HepG2 (cell line): ENCODE data around the gene IPCEF1. TPM values are rescaled to one million over a fixed set of nuclear protein-coding genes. Genes with fewer than 3 reads are reported as not detected.

Source experiments
- ATAC-seq: fragments of 200-7000 bp; cut with Tn5 transposase; 3 replicates; pipeline ENCODE4 v1.9.1; 2020; ENCODE audit warnings: mild to moderate bottlenecking, moderate library complexity
- BruUV-seq: library from RNA; stranded (reverse); fragments of 400-500 nt; replicated peaks from 2 replicates; lab custom pipeline; 2021; lab: Mats Ljungman, UMichigan
- CTCF ChIA-PET: fragments of 300-600 bp; formaldehyde crosslinking; extraction: SDS; loops from one replicate; lab custom pipeline; 2021; ENCODE audit warnings: low total read pairs, inconsistent platforms, low intra/inter-chr PET ratio; lab: Yijun Ruan, JAX
- POLR2A ChIA-PET: fragments of 350-600 bp; sonication (Branson Sonifier 250); formaldehyde crosslinking; loops from one replicate; lab custom pipeline; 2020; ENCODE audit warnings: antibody characterized with exemption, inconsistent platforms; lab: Yijun Ruan, JAX
- DNase-seq: peaks from one replicate; pipeline ENCODE4 v3.0.0-alpha.2; 2015; ENCODE audit warnings: low spot score
- FAIRE-seq: peaks from 3 replicates; lab custom pipeline; 2011; peaks lifted over from hg19 to GRCh38; lab: Jason Lieb, UNC
- H2AFZ ChIP-seq: one replicate; pipeline ENCODE4 v1.6.1; 2011; ENCODE audit warnings: low read length, inconsistent platforms
- H3K27ac ChIP-seq: fragments of 300-600 bp; 3 replicates; pipeline ENCODE4 v1.8.0; 2011; ENCODE audit warnings: mixed run types, mild to moderate bottlenecking, mixed read lengths, low read length, inconsistent platforms; ENCODE audit not compliant: insufficient read depth; ENCODE audit errors: extremely low read length
- H3K27me3 ChIP-seq, 2 experiments: fragments of 200-600 bp in 1 of 2; 2 replicates in 1 of 2; 3 replicates in 1 of 2; pipeline versions ENCODE4 v1.6.0 to v1.8.0; 2011; ENCODE audit warnings: low read length in 2 of 2, mild to moderate bottlenecking in 2 of 2, moderate library complexity in 2 of 2, inconsistent platforms in 1 of 2; ENCODE audit not compliant: insufficient read depth in 2 of 2, control insufficient read depth in 1 of 2
- H3K36me3 ChIP-seq, 2 experiments: fragments of 200-600 bp in 1 of 2; replicated peaks in 1 of 2; 2 replicates in 1 of 2; 3 replicates in 1 of 2; pipeline versions ENCODE4 v1.5.1 to v1.8.0; 2011; ENCODE audit warnings: low read length in 2 of 2, inconsistent platforms in 1 of 2; ENCODE audit not compliant: insufficient read depth in 2 of 2, control insufficient read depth in 1 of 2
- H3K4me1 ChIP-seq: 2 replicates; pipeline ENCODE4 v1.5.1; 2012; ENCODE audit warnings: low read length, inconsistent platforms; ENCODE audit not compliant: insufficient read depth
- H3K4me2 ChIP-seq: 2 replicates; pipeline ENCODE4 v1.6.0; 2011; ENCODE audit warnings: low read depth, low read length, inconsistent platforms
- H3K4me3 ChIP-seq, 3 experiments: fragments of 200-600 bp in 1 of 3; sonication (generic), shearing (Covaris generic) in 1 of 3; replicated peaks in 1 of 3; 2 replicates each; pipeline ENCODE4 v1.5.1; 2011 to 2016; ENCODE audit warnings: low read length in 3 of 3, inconsistent platforms in 2 of 3, low read depth in 2 of 3, mild to moderate bottlenecking in 2 of 3, control low read depth in 1 of 3, mixed read lengths in 1 of 3; ENCODE audit not compliant: insufficient read depth in 1 of 3
- H3K79me2 ChIP-seq: one replicate; pipeline ENCODE4 v1.6.1; 2011; ENCODE audit warnings: low read length, inconsistent platforms; ENCODE audit not compliant: insufficient read depth
- H3K9ac ChIP-seq: 2 replicates; pipeline ENCODE4 v1.6.0; 2011; ENCODE audit warnings: mild to moderate bottlenecking, low read depth, low read length, inconsistent platforms; ENCODE audit not compliant: insufficient read depth
- H3K9me3 ChIP-seq: 2 replicates; pipeline ENCODE4 v1.5.1; 2012; ENCODE audit warnings: mild to moderate bottlenecking, low read length
- H4K20me1 ChIP-seq: 2 replicates; pipeline ENCODE4 v1.6.0; 2011; ENCODE audit warnings: inconsistent platforms, mild to moderate bottlenecking, low read length, moderate library complexity; ENCODE audit not compliant: insufficient read depth
- CCAR2 ChIP-seq: fragments of 200-400 bp; formaldehyde crosslinking; optimal IDR thresholded peaks from 2 replicates; pipeline ENCODE3; 2018; ENCODE audit warnings: low read depth, mild to moderate bottlenecking, low read length, moderate library complexity
- EZH2 ChIP-seq: conservative IDR thresholded peaks from 2 replicates; pipeline ENCODE4 v1.6.1; 2012; ENCODE audit warnings: mild to moderate bottlenecking, low read depth, low read length, moderate library complexity
- FOXA3 ChIP-seq: IDR thresholded peaks from 2 replicates; pipeline ENCODE4 v1.6.1; 2016; ENCODE audit warnings: missing genetic modification reagents, missing compliant biosample characterization
- FOXP1 ChIP-seq, 2 experiments: fragments of 450-650 bp in 1 of 2; IDR thresholded peaks; 2 replicates each; pipeline ENCODE4 v1.6.1; 2017 to 2018; ENCODE audit warnings: antibody characterized with exemption in 1 of 2
- HOXA5 ChIP-seq: sonication (generic); formaldehyde crosslinking; IDR thresholded peaks from 2 replicates; pipeline ENCODE4 v1.4.0; 2020; ENCODE audit warnings: missing genetic modification reagents
- KAT8 ChIP-seq: IDR thresholded peaks from 2 replicates; pipeline ENCODE4 v1.6.1; 2016; ENCODE audit warnings: missing genetic modification reagents, missing compliant biosample characterization
- KLF11 ChIP-seq: IDR thresholded peaks from 2 replicates; pipeline ENCODE4 v1.6.1; 2016; ENCODE audit warnings: missing compliant biosample characterization
- KLF6 ChIP-seq: IDR thresholded peaks from 2 replicates; pipeline ENCODE4 v1.8.0; 2016; ENCODE audit warnings: missing biosample characterization, missing genetic modification reagents
- MIER3 ChIP-seq: IDR thresholded peaks from 2 replicates; pipeline ENCODE4 v1.6.1; 2016; ENCODE audit warnings: missing compliant biosample characterization, borderline replicate concordance
- NFE2L1 ChIP-seq: sonication (generic); formaldehyde crosslinking; IDR thresholded peaks from 2 replicates; pipeline ENCODE4 v1.4.0; 2020; ENCODE audit warnings: missing genetic modification reagents, mild to moderate bottlenecking, borderline replicate concordance
- NFKBIZ ChIP-seq: IDR thresholded peaks from 2 replicates; pipeline ENCODE4 v1.6.1; 2018; ENCODE audit warnings: missing genetic modification reagents, missing compliant biosample characterization
- NR2F6 ChIP-seq, 2 experiments: IDR thresholded peaks; 2 replicates each; pipeline ENCODE4 v1.6.1; 2016; ENCODE audit warnings: antibody characterized with exemption in 1 of 2, mild to moderate bottlenecking in 1 of 2
- POLR2AphosphoS2 ChIP-seq: IDR thresholded peaks from 2 replicates; pipeline ENCODE4 v1.6.1; 2011; ENCODE audit warnings: low read depth, low read length, improper control_type of control experiment
- SUZ12 ChIP-seq: fragments of 150-350 bp; IDR thresholded peaks from 2 replicates; pipeline ENCODE4 v1.6.1; 2014; ENCODE audit warnings: low read depth, low read length
- ZBTB14 ChIP-seq: sonication (generic); formaldehyde crosslinking; IDR thresholded peaks from 2 replicates; pipeline ENCODE4 v1.4.0; 2020; ENCODE audit warnings: missing genetic modification reagents
- ZIK1 ChIP-seq: sonication (generic); formaldehyde crosslinking; IDR thresholded peaks from 2 replicates; pipeline ENCODE4 v1.5.0; 2020; ENCODE audit warnings: mild to moderate bottlenecking, low read depth, missing genetic modification reagents, borderline replicate concordance
- ZMAT3 ChIP-seq: sonication (generic); formaldehyde crosslinking; conservative IDR thresholded peaks from 2 replicates; pipeline ENCODE4 v1.7.0; 2021; ENCODE audit warnings: missing genetic modification reagents
- ZNF253 ChIP-seq: sonication (generic); formaldehyde crosslinking; IDR thresholded peaks from 2 replicates; pipeline ENCODE4 v1.8.0; 2022; ENCODE audit warnings: mild to moderate bottlenecking, missing genetic modification reagents, borderline replicate concordance
- ZNF383 ChIP-seq: sonication (generic); formaldehyde crosslinking; IDR thresholded peaks from 2 replicates; pipeline ENCODE4 v1.4.0; 2020; ENCODE audit warnings: missing genetic modification reagents, mild to moderate bottlenecking, borderline replicate concordance
- ZNF564 ChIP-seq: sonication (generic); formaldehyde crosslinking; IDR thresholded peaks from 2 replicates; pipeline ENCODE4 v1.8.1; 2023; ENCODE audit warnings: mild to moderate bottlenecking, missing genetic modification reagents
- ZNF816 ChIP-seq: sonication (generic); formaldehyde crosslinking; IDR thresholded peaks from 2 replicates; pipeline ENCODE4 v1.8.0; 2022; ENCODE audit warnings: missing genetic modification reagents, mild to moderate bottlenecking, borderline replicate concordance
- WGBS: methylation state at CpG from one replicate; pipeline ENCODE4 v1.1.6; 2017; ENCODE audit warnings: low lambda C conversion rate; 5-methylcytosine and 5-hydroxymethylcytosine counted together
- in situ Hi-C: cut with HindIII; loops from 2 replicates; pipeline ENCODE4 v1.10.0; 2017; ENCODE audit warnings: low pct_unique_long_range_greater_than_20kb; ENCODE audit not compliant: extremely low pct_ligation_motif_present
- intact Hi-C: fragments of 100-400 bp; cut with micrococcal nuclease; formaldehyde crosslinking; loops from one replicate; pipeline ENCODE4 v1.10.0; 2022; ENCODE audit not compliant: unreplicated experiment
- polyA plus RNA-seq, 8 experiments: library from polyadenylated mRNA; depleted of rRNA in 3 of 8; stranded (reverse) in 7 of 8; unstranded in 1 of 8; fragments of >200 nt; fragmentation: Illumina TruSeq in 4 of 8; extraction: Trizol in 4 of 8; gene quantifications; 2 replicates each; pipeline versions ENCODE4 v1.2.1 to v1.2.3, GENCODE V29; 2011 to 2016; ENCODE audit warnings: low read depth in 4 of 8, missing spikeins in 1 of 8, mixed read lengths in 1 of 8; ENCODE audit not compliant: insufficient read depth in 1 of 8
- total RNA-seq, 5 experiments: library from RNA; depleted of rRNA; stranded (reverse); fragments of >200 nt; fragmentation: Illumina TruSeq; extraction: Trizol; gene quantifications; 2 replicates each; pipeline ENCODE4 v1.2.3, GENCODE V29; 2016; ENCODE audit warnings: low read depth in 1 of 5
- TF ChIP-seq, protein P1 (sequence below): sonication (generic); formaldehyde crosslinking; conservative IDR thresholded peaks from 2 replicates; pipeline ENCODE4 v1.8.0; 2022; ENCODE audit warnings: missing genetic modification reagents

Gene IPCEF1
- total and polyA plus RNA-seq, 2 of the 13 experiments (the other 11 are each of a cell fraction or from before 2014, with no cell fraction given) = 0.03 TPM; not detected in 1

DNA sequence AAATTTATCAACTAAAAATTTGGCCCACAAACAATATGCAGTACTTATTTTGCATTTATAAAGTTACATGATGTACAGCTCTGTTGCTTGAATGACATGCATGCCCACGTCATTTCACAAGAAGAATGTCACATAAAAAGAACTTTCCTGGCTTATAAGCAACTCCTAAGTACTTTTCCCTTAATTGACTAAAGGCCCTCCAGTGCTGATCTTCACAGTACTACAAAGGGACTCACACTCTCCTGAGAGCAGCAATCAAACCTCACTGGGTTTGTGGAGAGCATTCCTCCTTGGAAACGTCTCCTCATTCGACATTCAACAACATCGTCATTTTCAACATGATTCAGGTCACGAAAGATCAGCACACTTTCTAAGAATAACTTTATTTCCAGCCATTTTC lies 111.1 kb downstream of the IPCEF1 start (continued):
- TF ChIP-seq ZNF383 (CRISPR knock-in tag) (no peak), CCAR2 (no peak), MIER3 (CRISPR knock-in tag) (no peak), KLF11 (no peak), NFKBIZ (CRISPR knock-in tag) (no peak), KAT8 (CRISPR knock-in tag) (no peak), FOXA3 (no peak)
- TF ChIP-seq, protein P1, sequence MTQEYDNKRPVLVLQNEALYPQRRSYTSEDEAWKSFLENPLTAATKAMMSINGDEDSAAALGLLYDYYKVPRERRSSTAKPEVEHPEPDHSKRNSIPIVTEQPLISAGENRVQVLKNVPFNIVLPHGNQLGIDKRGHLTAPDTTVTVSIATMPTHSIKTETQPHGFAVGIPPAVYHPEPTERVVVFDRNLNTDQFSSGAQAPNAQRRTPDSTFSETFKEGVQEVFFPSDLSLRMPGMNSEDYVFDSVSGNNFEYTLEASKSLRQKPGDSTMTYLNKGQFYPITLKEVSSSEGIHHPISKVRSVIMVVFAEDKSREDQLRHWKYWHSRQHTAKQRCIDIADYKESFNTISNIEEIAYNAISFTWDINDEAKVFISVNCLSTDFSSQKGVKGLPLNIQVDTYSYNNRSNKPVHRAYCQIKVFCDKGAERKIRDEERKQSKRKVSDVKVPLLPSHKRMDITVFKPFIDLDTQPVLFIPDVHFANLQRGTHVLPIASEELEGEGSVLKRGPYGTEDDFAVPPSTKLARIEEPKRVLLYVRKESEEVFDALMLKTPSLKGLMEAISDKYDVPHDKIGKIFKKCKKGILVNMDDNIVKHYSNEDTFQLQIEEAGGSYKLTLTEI (CRISPR knock-in tag) = no peak

DNA sequence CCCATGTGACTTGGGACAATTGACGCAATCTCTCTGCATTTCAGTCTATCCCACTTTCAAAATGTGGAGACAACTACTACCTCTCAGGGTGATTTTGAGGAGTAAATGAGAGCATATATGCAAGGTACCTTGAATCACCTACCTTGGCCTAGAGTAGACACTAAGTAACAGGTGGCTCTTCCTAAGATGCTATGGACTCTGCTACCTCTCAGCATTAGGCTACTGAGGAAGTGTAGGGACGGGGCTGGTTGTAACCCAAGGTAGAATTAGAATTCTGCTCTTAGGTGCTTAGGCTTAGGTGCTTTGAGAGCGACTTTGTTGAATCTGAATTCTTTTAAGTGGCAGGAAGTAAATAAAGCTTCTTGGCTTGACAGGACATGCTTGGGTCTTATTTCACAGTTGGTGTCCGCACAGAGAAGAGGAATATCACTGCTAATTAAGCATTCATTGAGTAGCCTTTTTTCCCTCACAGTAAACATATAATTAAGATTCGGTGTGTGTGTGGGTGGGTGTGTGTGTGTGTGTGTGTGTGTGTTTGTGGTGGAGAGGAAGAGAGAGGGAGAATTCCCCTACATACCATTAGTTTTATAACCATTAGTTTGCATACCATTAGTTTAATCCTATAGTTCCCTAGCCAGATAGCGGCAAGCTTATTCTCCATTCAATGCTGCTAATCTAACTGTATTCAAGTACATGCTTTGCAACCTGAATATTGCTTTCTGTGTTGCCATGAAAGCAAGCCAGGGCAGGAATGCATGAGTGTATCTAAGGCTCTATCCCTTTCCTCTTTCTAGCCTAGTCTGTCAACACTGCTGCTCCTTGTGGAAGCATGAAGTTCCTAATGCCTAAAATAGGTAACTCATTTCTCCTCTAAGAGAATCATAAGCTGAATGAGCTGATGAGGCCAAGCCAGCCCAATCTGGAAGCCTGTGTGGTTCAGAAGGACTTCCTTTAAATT lies 112.5 kb downstream of the IPCEF1 start:
- POLR2A ChIA-PET = no interaction called here
- WGBS = 20% methylated on average over 6 of the region's 6 CpGs
- no peak overlapping the region for H3K4me3 ChIP-seq
- CTCF ChIA-PET = no interaction called here
- H3K4me2 ChIP-seq = no peak overlapping the region
- no peak overlapping the region for H2AFZ ChIP-seq
- peaks cover 0 to 39% of the 10 kb centered on the region in 2 experiments; a peak in 2 of 5 replicates for H3K27me3 ChIP-seq
- no peak overlapping the region for H3K9ac ChIP-seq
- FAIRE-seq = no peak
- TF ChIP-seq NR2F6 (IDR thresholded peaks at IDR 0.05) (no peak), NR2F6 (CRISPR knock-in tag; IDR thresholded peaks at IDR 0.05) (no peak), ZNF816 (CRISPR knock-in tag) (no peak), KLF6 (CRISPR knock-in tag) (no peak), EZH2 (no peak), NFE2L1 (CRISPR knock-in tag) (no peak), FOXP1 (IDR thresholded peaks at IDR 0.05) (no peak), FOXP1 (CRISPR knock-in tag; IDR thresholded peaks at IDR 0.05) (no peak), HOXA5 (CRISPR knock-in tag) (no peak), ZNF253 (no peak), POLR2AphosphoS2 (no peak), ZMAT3 (no peak), SUZ12 (no peak), ZBTB14 (CRISPR knock-in tag) (no peak), ZIK1 (CRISPR knock-in tag) (no peak), ZNF564 (CRISPR knock-in tag) (no peak)
- TF ChIP-seq, all 625 proteins: peak for 0
- no peak for DNase-seq
- no peaks in the 10 kb centered on the region for H4K20me1 ChIP-seq
- no TSS peak for BruUV-seq
- intact Hi-C loops (no loop called here), in situ Hi-C loops (no loop called here)
- ATAC-seq = no peak
- no peaks in the 10 kb centered on the region for H3K79me2 ChIP-seq
- no peaks in the 10 kb centered on the region for H3K4me1 ChIP-seq
- H3K27ac ChIP-seq = no peak overlapping the region
- H3K36me3 ChIP-seq = no peaks in the 10 kb centered on the region
- H3K9me3 ChIP-seq = no peaks in the 10 kb centered on the region
